C4-2B (cell line): Measurements from ENCODE around the gene PIGA.
A peak's percentile ranks its signal among the peaks of the same experiment; 100 is the strongest.

Source experiments
- H3K27ac ChIP-seq: fragments of 450-650 bp; 2 replicates; pipeline ENCODE4 v1.5.1; 2017
- CTCF ChIP-seq: fragments of 450-650 bp; conservative IDR thresholded peaks from 2 replicates; pipeline ENCODE4 v1.5.1; 2017; ENCODE audit warnings: mild to moderate bottlenecking
- ZFX ChIP-seq: fragments of 450-650 bp; IDR thresholded peaks from 2 replicates; pipeline ENCODE4 v1.6.1; 2017

PIGA gene

GRCh38 chrX:15335135-15336022 is at the start of gene PIGA:
TSS of gene PIGA (minus strand) at chrX:15335523. CDS start at chrX:15331930, 3,593 bp downstream.
- TF ChIP-seq ZFX: no peak
- no peak for TF ChIP-seq CTCF
- H3K27ac ChIP-seq: peak within 1 kb of the TSS; percentile 81

DNA sequence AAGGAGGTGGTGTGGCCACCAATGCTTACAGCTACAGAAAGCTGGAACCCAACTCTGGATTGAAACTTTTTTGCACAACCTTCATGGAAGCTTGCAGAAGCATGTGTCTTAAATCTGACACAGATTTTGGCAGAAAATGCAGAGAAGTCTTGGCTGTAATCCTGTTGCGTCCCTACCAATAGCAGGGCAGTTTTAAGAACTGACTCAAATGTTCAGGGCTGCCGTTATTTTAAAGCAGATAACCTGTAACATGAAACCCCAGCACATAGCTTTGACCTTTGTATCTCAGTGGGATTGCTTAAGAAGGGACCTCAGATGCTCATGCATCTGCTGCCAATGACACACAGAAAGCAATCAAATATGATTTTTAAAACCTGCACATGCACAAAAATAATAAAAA is 49.0 kb upstream of the PIGA start, which contains the start of gene VEGFD:
TSS of gene VEGFD (minus strand) at position 110 of the 400 bp plus-strand sequence. CDS start 467 bp downstream, outside the sequence.
- no peak within 1 kb of the TSS for H3K27ac ChIP-seq
- TF ChIP-seq CTCF: no peak
- no peak for TF ChIP-seq ZFX

GRCh38 chrX:15382813-15383212 is 47.5 kb upstream of the PIGA start:
- TF ChIP-seq CTCF: peak; percentile 21
- TF ChIP-seq ZFX: no peak
- no peak overlapping the region for H3K27ac ChIP-seq

- no peak overlapping the region for H3K27ac ChIP-seq
- no peak for TF ChIP-seq ZFX
- no peak for TF ChIP-seq CTCF
Observed at GRCh38 chrX:15376956-15377355, 41.6 kb upstream of the PIGA start.

DNA sequence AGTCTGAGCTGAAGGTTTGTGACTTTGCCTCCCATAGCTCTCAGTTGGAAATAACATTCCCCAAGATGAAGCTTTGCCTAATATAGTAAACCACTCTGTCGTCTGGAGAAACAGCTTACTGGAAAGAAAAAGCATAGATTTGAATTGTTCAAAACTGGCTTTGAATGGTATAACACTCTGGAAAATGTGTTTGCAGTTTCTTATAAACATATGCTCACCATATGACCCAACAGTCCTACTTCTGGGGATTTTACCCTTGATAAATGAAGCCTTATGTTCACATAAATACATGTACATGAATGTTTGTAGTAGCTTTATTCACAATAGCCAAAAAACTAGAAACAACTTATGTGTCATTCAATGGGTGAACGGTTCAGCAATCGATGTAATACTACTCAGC is 38.7 kb upstream of the PIGA start:
- no peak overlapping the region for H3K27ac ChIP-seq
- no peak for TF ChIP-seq CTCF
- TF ChIP-seq ZFX: no peak

- H3K27ac ChIP-seq: no peak overlapping the region
- TF ChIP-seq CTCF: no peak
- TF ChIP-seq ZFX: no peak
Observed at GRCh38 chrX:15366506-15367352, 31.4 kb upstream of the PIGA start.

DNA sequence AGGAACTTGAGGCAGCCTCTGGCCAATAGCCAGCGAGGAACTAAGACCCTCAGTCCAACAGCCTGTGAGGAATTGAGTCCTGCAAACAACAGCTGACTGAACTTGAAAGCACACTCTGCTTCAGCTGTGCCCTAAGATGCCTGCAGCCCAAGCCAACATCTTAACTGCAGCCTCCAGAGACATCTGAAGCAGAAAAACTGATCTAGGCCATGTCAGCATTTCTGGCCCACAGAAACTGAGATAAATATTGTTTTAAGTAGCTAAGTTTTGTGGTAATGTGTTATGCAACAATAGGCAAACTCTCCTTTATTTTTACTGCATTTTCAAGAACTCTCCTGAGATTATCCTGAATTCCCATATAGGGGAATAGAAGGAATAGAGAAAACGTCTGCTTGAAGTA is 24.4 kb upstream of the PIGA start:
- no peak for TF ChIP-seq CTCF
- TF ChIP-seq ZFX: no peak
- no peak overlapping the region for H3K27ac ChIP-seq
